OCI-M2 (cell line): ENCODE results near the gene IRF2BPL.
"Not testable (repeated sequence)": the region's sequence is repeated elsewhere in the genome, so short reads cannot be mapped to it uniquely, and the experiment has no call there.

Source experiments
- DNase-seq: peaks from one replicate; lab custom pipeline; 2025; ENCODE audit not compliant: unreplicated experiment; lab: John Stamatoyannopoulos, UW

The IRF2BPL gene

GRCh38 chr14:77036484-77037214 lies 8.1 kb upstream of the IRF2BPL start:
- DNase-seq = no peak

- DNase-seq = no peak
Measured at GRCh38 chr14:77035267-77035666, 6.8 kb upstream of the IRF2BPL start.

- no peak for DNase-seq
Measured at GRCh38 chr14:77033622-77034589, 5.4 kb upstream of the IRF2BPL start.

GRCh38 chr14:77032844-77033621 lies 4.5 kb upstream of the IRF2BPL start:
- no peak for DNase-seq

GRCh38 chr14:77032491-77032843 lies 4.0 kb upstream of the IRF2BPL start:
- DNase-seq = no peak

GRCh38 chr14:77031759-77032490 lies 3.4 kb upstream of the IRF2BPL start:
- DNase-seq = no peak

DNA sequence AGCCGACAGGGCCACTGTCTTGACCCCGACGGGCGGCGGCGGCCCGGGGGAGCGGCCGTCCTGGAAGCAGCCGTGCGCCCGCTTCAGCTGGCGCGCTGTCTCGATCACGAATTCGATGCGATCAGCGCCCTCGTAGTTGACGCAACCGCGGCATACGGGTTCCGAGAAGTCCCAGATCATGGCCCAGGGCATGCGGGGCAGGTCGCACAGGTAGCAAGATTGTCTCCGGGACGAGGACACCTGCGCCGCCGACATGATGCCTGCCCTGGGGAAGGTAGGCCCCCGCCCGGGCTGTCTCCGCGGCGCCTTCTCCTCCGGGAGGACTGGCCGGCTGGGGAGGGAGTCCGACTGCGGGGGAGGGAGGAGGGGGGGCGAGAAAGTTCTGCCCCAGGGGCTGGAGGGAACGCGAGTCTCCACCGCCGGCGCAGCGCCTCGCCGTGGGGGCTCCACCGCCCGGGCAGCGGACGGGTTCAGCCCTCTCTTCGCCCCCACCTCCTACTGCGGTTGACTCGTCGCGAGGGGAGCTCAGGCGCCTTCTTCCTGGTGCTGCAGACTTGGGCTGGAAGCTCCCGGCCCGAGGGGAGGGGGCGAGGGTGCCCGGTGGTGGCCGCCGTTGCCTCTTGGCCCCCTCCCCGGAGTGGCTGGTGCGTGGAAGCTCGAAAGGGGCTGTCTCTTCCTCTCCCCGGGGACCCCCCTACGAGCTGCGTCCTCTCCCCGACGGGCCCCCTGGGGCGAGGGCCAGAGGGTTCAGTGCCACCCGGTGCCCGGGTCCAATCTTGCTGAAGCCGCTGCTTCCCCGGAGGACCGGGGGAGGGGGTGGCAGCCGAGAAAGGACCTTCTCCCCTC lies 747 bp downstream of the IRF2BPL start:
- DNase-seq = no peak

GRCh38 chr14:77026930-77027537 lies 1.5 kb downstream of the IRF2BPL start:
- no peak for DNase-seq

GRCh38 chr14:77026166-77026929 lies 2.2 kb downstream of the IRF2BPL start:
- no peak for DNase-seq

GRCh38 chr14:77025744-77026165 lies 2.8 kb downstream of the IRF2BPL start:
- DNase-seq = no peak

GRCh38 chr14:77024171-77024691 lies 4.3 kb downstream of the IRF2BPL start:
- DNase-seq = no peak

GRCh38 chr14:77023001-77023996 lies 5.2 kb downstream of the IRF2BPL start:
- no peak for DNase-seq

GRCh38 chr14:77022236-77022852 lies 6.2 kb downstream of the IRF2BPL start:
- DNase-seq = no peak

GRCh38 chr14:77021424-77021823 lies 7.1 kb downstream of the IRF2BPL start:
- not testable (repeated sequence) for DNase-seq

DNA sequence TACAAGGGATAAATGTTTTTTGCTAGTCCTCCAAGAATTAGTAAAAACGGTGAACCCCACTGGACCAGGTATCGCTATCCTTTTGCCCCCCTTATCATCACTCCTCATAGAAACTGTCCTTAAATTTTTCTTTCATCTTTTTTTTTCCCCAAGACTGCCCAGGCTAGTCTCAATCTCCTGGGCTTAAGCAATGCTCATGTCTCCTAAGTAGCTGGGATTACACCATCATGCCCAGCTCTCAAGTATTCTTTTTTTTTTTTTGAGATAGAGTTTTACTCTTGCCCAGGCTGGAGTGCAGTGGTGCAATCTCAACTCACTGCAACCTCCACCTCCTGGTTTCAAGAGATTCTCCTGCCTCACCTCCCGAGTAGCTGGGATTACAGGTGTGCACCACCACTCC lies 9.7 kb downstream of the IRF2BPL start:
- DNase-seq = no peak

- no peak for DNase-seq
Measured at GRCh38 chr14:77017666-77018065, 10.8 kb downstream of the IRF2BPL start.

- no peak for DNase-seq
Measured at GRCh38 chr14:77014734-77015133, 13.8 kb downstream of the IRF2BPL start.
